AG09309 (cell line): ENCODE results near the gene BCAR3.

ENCODE experiments used
- DNase-seq: peaks from one replicate; pipeline ENCODE4 v3.0.0-alpha.2; 2010; ENCODE audit warnings: low read depth
- H3K4me3 ChIP-seq: 2 replicates; pipeline ENCODE4 v1.5.1; 2011; ENCODE audit warnings: mild to moderate bottlenecking, low read depth, low read length, moderate library complexity; ENCODE audit not compliant: control insufficient read depth
- CTCF ChIP-seq: IDR thresholded peaks from 2 replicates; pipeline ENCODE4 v1.5.1; 2011; ENCODE audit warnings: mild to moderate bottlenecking, low read depth, low read length, inconsistent platforms; ENCODE audit not compliant: insufficient read depth, control insufficient read depth; ENCODE audit errors: missing control alignments

The BCAR3 gene

DNA sequence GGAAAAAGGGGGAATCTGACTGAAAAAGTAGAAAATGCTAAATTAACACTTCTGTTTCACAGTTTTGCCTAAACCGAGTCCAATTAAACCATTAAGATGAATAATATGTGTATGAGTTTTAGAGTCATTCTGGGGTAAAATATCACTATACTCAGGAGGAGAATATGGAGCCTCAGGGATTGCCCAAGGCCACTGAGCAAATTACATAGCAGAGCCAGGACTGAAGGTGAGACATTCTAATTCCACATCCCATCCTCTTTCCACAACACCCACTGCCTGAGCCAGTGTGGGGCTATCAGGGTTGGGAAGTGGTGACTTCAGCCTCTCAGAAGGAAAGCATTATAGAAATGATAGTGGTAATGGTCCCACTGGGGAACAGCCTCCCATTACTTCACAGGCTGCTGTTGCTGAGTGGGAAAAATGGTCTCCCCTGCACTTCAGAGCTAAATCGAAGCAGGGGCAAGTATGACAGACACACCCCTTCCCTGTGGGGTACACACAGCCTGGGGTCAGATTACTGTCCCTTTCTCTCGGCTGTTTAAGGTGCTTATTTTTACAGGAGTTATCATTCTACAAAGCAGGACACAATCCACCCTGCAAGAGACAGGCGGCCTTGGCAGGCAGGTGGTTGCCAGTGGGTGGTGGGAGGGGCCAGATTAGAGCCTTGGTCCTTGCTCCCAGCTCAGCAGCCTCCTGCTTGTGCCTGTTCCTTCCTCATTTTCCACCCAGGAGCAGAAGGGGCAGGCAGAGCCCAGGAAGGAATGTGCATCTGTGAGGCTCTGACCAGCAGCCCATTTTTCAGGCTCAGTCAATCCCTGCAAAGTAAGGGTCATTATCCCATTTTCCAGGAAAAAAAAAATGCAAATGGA lies 9.5 kb upstream of the BCAR3 start:
- no peak overlapping the region for H3K4me3 ChIP-seq
- DNase-seq, result no peak
- TF ChIP-seq CTCF, result no peak

GRCh38 chr1:93690341-93690740 lies 8.7 kb upstream of the BCAR3 start:
- no peak for DNase-seq
- TF ChIP-seq CTCF, result no peak

GRCh38 chr1:93689521-93690223 lies 8.0 kb upstream of the BCAR3 start:
- TF ChIP-seq CTCF, result no peak
- DNase-seq, result no peak
- no peak overlapping the region for H3K4me3 ChIP-seq

More at GRCh38 chr1:93690341-93690740, 8.7 kb upstream of the BCAR3 start:
- no peak overlapping the region for H3K4me3 ChIP-seq

- TF ChIP-seq CTCF, result no peak
These were observed 5.9 kb upstream of the BCAR3 start for GRCh38 chr1:93687542-93687941.

GRCh38 chr1:93686504-93687250 lies 5.0 kb upstream of the BCAR3 start:
- DNase-seq, result no peak
- TF ChIP-seq CTCF, result no peak
- no peak overlapping the region for H3K4me3 ChIP-seq

More at GRCh38 chr1:93687542-93687941, 5.9 kb upstream of the BCAR3 start:
- DNase-seq, result no peak
- no peak overlapping the region for H3K4me3 ChIP-seq

GRCh38 chr1:93685918-93686317 lies 4.3 kb upstream of the BCAR3 start:
- no peak for DNase-seq
- TF ChIP-seq CTCF, result no peak
- H3K4me3 ChIP-seq, result no peak overlapping the region
